Esophagus muscularis mucosa (tissue), 4 donors: ENCODE results near the gene NSL1. TPM values are rescaled to one million over a fixed set of nuclear protein-coding genes. Genes with fewer than 3 reads are reported as not detected.

Experiments used
- DNase-seq: peaks from one replicate; pipeline ENCODE4 v3.0.0-alpha.2; 2017; ENCODE audit errors: extremely low spot score
- H3K27ac ChIP-seq, 4 donors: fragments of 200-600 bp; sonication (generic); replicated peaks in 1 of 4; 1 replicate in 3 of 4; 2 replicates in 1 of 4; pipeline ENCODE4 v1.5.1; 2016 to 2019; ENCODE audit warnings: mild to moderate bottlenecking in 1 of 4
- H3K27me3 ChIP-seq, 4 donors: fragments of 200-600 bp; sonication (generic); one replicate each; pipeline versions ENCODE4 v1.5.1 to v1.6.0; 2016 to 2019
- H3K36me3 ChIP-seq, 4 donors: fragments of 200-600 bp; sonication (generic); one replicate each; pipeline ENCODE4 v1.5.1; 2016 to 2019
- H3K4me1 ChIP-seq, 4 donors: fragments of 200-600 bp; sonication (generic); one replicate each; pipeline ENCODE4 v1.5.1; 2016 to 2019
- H3K4me3 ChIP-seq, 4 donors: fragments of 200-600 bp; sonication (generic); 1 replicate in 2 of 4; 2 replicates in 2 of 4; pipeline ENCODE4 v1.5.1; 2016 to 2019; ENCODE audit warnings: mild to moderate bottlenecking in 4 of 4, moderate library complexity in 1 of 4
- H3K9me3 ChIP-seq, 4 donors: fragments of 200-600 bp; sonication (generic); 1 replicate in 3 of 4; 2 replicates in 1 of 4; pipeline ENCODE4 v1.5.1; 2016 to 2019
- CTCF ChIP-seq, 3 experiments: fragments of 200-600 bp in 2 of 3; fragments of 450-650 bp in 1 of 3; sonication (generic) in 2 of 3; IDR thresholded peaks; one replicate each; pipeline ENCODE4 v1.5.1; 2017 to 2019; ENCODE audit warnings: antibody characterized with exemption in 3 of 3, mild to moderate bottlenecking in 2 of 3, moderate library complexity in 1 of 3
- EP300 ChIP-seq: sonication (generic); formaldehyde crosslinking; IDR thresholded peaks from one replicate; pipeline ENCODE4 v1.6.1; 2017; ENCODE audit warnings: antibody characterized with exemption
- POLR2A ChIP-seq: fragments of 450-650 bp; IDR thresholded peaks from one replicate; pipeline ENCODE4 v1.6.1; 2017; ENCODE audit warnings: antibody characterized with exemption, moderate library complexity, mild to moderate bottlenecking, low read depth
- POLR2AphosphoS5 ChIP-seq, 2 donors: sonication (generic); formaldehyde crosslinking; IDR thresholded peaks; one replicate each; pipeline ENCODE4 v1.6.1; 2017; ENCODE audit warnings: antibody characterized with exemption in 2 of 2
- WGBS: methylation state at CpG from one replicate; pipeline ENCODE4 v1.1.5; 2018; 5-methylcytosine and 5-hydroxymethylcytosine counted together
- intact Hi-C: fragments of 100-400 bp; cut with DNase I; formaldehyde crosslinking; loops from one replicate; pipeline ENCODE4 v1.15.1; 2023
- total RNA-seq, 4 donors: library from RNA; depleted of rRNA; stranded (reverse); fragments of >200 nt; gene quantifications; one replicate each; pipeline versions ENCODE4 v1.1.0 to v1.2.1, GENCODE V29; 2016

Gene NSL1
- total RNA-seq, 4 donors from 2014 or later: 20.0 to 42.0 (median 30.8) TPM

- intact Hi-C loops: no loop called here
- 93% methylated on average over 3 of the region's 3 CpGs for whole genome bisulfite sequencing
- peaks cover 0 to 4% (median 0%) of the 10 kb centered on the region in 4 donors for H3K27me3 ChIP-seq
- no peak overlapping the region for H3K27ac ChIP-seq
- no peaks in the 10 kb centered on the region for H3K9me3 ChIP-seq
- no peak for DNase-seq
- H3K4me1 ChIP-seq: no peaks in the 10 kb centered on the region
- H3K36me3 ChIP-seq: peaks cover 0 to 3% (median 0%) of the 10 kb centered on the region in 4 donors
- H3K4me3 ChIP-seq: no peak overlapping the region
- no peak for TF ChIP-seq POLR2AphosphoS5 (IDR thresholded peaks at IDR 0.05)
- TF ChIP-seq POLR2A: no peak
- no peak for TF ChIP-seq CTCF (IDR thresholded peaks at IDR 0.05)
Measured at GRCh38 chr1:212686069-212686468, 105.5 kb downstream of the NSL1 start.

GRCh38 chr1:212685429-212685828, 106.1 kb downstream of the NSL1 start:
- WGBS: 47% methylated on average over 2 of the region's 2 CpGs
- no peaks in the 10 kb centered on the region for H3K4me1 ChIP-seq
- H3K27ac ChIP-seq: no peak overlapping the region
- H3K4me3 ChIP-seq: no peak overlapping the region
- peaks cover 0 to 3% (median 0%) of the 10 kb centered on the region in 4 donors for H3K36me3 ChIP-seq
- peaks cover 0 to 4% (median 0%) of the 10 kb centered on the region in 4 donors for H3K27me3 ChIP-seq
- intact Hi-C loops: no loop called here
- DNase-seq: no peak
- no peaks in the 10 kb centered on the region for H3K9me3 ChIP-seq
- TF ChIP-seq CTCF (IDR thresholded peaks at IDR 0.05) (no peak), POLR2AphosphoS5 (IDR thresholded peaks at IDR 0.05) (no peak), POLR2A (no peak), EP300 (no peak)

DNA sequence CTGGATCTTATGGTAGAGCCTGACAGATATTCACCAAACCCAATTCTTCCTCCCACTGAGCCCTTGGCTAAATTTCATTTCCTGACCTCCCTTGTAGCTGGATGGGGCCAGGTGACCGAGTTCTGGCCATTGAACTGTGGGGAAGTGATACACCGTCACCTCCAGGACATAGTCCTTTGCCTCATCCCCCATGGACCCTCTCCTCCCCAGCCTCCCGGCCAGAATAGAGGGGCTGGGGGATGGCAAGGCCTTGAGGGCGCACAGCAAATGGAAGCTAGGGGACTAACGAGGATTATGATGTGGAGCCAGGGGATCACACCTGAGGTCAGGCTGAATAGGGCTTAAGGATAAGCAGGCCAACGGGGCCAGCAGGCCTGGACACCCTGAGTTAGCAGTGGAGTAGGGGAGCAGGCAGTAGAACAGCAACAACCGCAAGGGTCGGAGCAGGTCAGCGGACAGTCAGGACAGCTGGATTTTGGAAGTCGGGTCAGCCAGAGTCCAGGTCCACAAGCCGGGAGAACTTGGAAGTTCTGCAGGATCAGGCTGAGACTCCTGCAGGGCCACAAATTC, 107.0 kb downstream of the NSL1 start:
- no peak overlapping the region for H3K4me3 ChIP-seq
- 92% methylated on average over 10 of the region's 11 CpGs for WGBS
- TF ChIP-seq EP300 (no peak), POLR2AphosphoS5 (IDR thresholded peaks at IDR 0.05) (no peak), POLR2A (no peak), CTCF (IDR thresholded peaks at IDR 0.05) (no peak)
- H3K36me3 ChIP-seq: peaks cover 0 to 3% (median 0%) of the 10 kb centered on the region in 4 donors
- no peaks in the 10 kb centered on the region for H3K4me1 ChIP-seq
- no peak for DNase-seq
- no peak overlapping the region for H3K27ac ChIP-seq
- intact Hi-C loops: no loop called here
- H3K27me3 ChIP-seq: peaks cover 0 to 4% (median 0%) of the 10 kb centered on the region in 4 donors
- H3K9me3 ChIP-seq: no peaks in the 10 kb centered on the region

DNA sequence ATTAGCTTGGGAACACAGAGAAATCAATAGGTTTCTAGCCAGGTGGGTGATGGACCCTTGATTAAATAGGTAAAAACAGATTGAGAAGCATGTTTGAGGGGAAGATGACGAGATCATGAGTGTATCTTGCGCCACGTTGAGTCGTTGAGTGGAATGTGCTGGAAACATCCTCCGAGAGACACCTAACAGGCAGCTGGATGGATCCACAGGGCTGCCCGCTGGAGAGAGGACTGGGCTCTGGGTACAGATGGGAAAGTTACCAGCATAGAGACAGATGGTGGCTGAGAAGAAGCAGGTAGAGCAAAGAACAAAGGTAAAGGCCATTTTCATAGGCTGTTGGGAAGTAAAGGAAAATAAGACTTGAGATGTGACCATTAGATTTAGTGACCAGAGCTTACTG, 107.5 kb downstream of the NSL1 start:
- H3K36me3 ChIP-seq: peaks cover 0 to 3% (median 0%) of the 10 kb centered on the region in 4 donors
- no peak overlapping the region for H3K4me3 ChIP-seq
- H3K27me3 ChIP-seq: peaks cover 0 to 4% (median 0%) of the 10 kb centered on the region in 4 donors
- H3K9me3 ChIP-seq: no peaks in the 10 kb centered on the region
- no peak for TF ChIP-seq POLR2A
- intact Hi-C loops: no loop called here
- DNase-seq: no peak
- H3K4me1 ChIP-seq: no peaks in the 10 kb centered on the region
- WGBS: 90% methylated on average over 6 of the region's 6 CpGs
- no peak overlapping the region for H3K27ac ChIP-seq

DNA sequence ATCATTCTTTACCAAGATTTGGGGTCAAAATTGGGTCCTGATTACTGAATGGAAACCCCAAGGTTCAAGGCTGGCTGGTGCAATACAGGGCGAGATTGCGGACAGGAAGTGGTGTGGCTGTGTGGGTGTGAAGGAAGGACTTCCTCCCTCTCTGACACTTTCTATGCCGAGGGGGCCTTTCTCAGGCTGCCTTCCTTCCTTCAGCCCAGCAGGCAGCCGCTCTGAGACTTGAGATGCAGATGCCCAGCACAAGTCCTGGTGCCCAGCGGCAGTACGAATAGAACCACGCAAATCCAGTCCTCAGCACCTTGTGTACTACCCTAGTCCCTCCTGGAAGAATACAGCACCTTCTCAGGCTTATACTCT, 108.2 kb downstream of the NSL1 start:
- intact Hi-C loops: no loop called here
- H3K36me3 ChIP-seq: peaks cover 0 to 3% (median 0%) of the 10 kb centered on the region in 4 donors
- peaks cover 0 to 4% (median 0%) of the 10 kb centered on the region in 4 donors for H3K27me3 ChIP-seq
- DNase-seq: no peak
- no peak overlapping the region for H3K27ac ChIP-seq
- no peaks in the 10 kb centered on the region for H3K4me1 ChIP-seq
- WGBS: 76% methylated on average over 6 of the region's 7 CpGs
- no peak overlapping the region for H3K4me3 ChIP-seq
- TF ChIP-seq CTCF (IDR thresholded peaks at IDR 0.05) (no peak), POLR2AphosphoS5 (IDR thresholded peaks at IDR 0.05) (no peak), POLR2A (no peak), EP300 (no peak)
- H3K9me3 ChIP-seq: no peaks in the 10 kb centered on the region
